IPS-18a (cell line): ENCODE results near the gene GRK3.

Source experiments
- H3K27ac ChIP-seq: one replicate; pipeline ENCODE4 v1.5.1; 2013; ENCODE audit warnings: low read length
- H3K27me3 ChIP-seq: one replicate; pipeline ENCODE4 v1.6.1; 2013; ENCODE audit warnings: mild to moderate bottlenecking, low read length; ENCODE audit not compliant: control insufficient read depth, insufficient read depth
- H3K36me3 ChIP-seq: one replicate; pipeline ENCODE4 v1.6.1; 2013; ENCODE audit warnings: low read depth, low read length; ENCODE audit not compliant: control insufficient read depth
- H3K4me1 ChIP-seq: one replicate; pipeline ENCODE4 v1.6.1; 2013; ENCODE audit warnings: low read depth, low read length; ENCODE audit not compliant: control insufficient read depth
- H3K4me3 ChIP-seq: one replicate; pipeline ENCODE4 v1.5.1; 2013; ENCODE audit warnings: low read length
- H3K9ac ChIP-seq: one replicate; pipeline ENCODE4 v1.6.1; 2013; ENCODE audit warnings: mild to moderate bottlenecking, low read length, moderate library complexity
- H3K9me3 ChIP-seq: one replicate; pipeline ENCODE4 v1.6.1; 2013; ENCODE audit warnings: low read depth, low read length; ENCODE audit not compliant: control insufficient read depth

Gene GRK3

DNA sequence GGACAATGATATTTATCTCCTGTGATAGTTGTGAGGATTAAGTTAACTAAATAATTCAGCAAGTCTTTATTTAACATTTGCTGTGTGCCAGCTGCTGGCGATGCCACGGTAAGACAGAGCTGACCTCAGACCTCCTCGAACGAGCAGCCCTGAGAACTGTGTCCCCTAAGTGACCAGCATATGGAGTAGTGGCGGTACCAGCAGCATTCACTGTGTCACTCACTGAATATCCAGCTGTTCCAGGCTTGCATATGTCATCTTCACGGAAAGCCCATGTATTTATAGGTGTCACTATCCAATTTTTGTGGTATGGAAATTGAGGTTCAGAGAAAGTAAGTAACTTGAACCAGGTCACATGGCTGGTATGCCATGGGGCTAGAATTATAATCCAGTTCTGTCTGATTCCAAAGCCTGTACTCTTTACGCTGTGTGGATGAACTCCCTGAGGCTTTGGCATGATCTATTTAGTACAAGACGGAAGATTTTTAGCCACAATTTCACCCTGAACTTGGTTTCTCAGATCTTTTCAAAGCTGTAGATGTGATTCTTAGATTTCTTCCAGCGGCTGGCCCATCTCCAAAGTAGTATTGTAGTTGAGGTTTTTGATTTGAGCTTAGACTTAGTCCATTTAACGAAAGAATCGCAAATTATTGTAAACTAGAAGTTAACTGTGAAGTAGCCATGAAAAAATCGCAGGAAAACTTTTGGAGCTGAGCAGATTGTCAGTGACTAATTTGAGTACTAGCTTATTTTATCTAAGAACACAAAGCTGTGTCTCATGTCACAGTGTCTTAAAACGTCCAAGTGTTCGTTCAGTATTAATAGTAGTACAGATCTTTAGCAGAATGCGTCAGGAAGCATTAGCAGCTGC lies 128.2 kb downstream of the GRK3 start:
- Histone ChIP-seq H3K9me3 (no peaks in the 10 kb centered on the region), H3K27me3 (no peaks in the 10 kb centered on the region), H3K9ac (no peak overlapping the region), H3K27ac (no peak overlapping the region), H3K36me3 (peaks cover 28% of the 10 kb centered on the region), H3K4me3 (no peak overlapping the region), H3K4me1 (no peaks in the 10 kb centered on the region)

DNA sequence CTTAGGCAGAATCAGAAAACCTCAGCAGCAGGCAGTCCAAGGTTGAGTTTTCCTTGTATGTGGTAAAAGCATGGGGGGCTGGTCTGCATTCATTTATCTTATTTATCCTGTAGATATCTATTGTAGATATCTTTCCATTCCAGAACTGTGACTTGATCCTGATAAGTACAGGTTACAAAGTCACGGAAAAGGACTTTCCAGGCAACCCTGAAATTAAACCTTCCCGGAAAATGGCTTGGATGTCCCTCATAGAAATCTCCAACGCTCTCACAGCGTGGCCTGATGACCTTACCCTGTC lies 128.7 kb downstream of the GRK3 start:
- Histone ChIP-seq H3K27ac (no peak overlapping the region), H3K36me3 (peaks cover 28% of the 10 kb centered on the region), H3K4me1 (no peaks in the 10 kb centered on the region)

DNA sequence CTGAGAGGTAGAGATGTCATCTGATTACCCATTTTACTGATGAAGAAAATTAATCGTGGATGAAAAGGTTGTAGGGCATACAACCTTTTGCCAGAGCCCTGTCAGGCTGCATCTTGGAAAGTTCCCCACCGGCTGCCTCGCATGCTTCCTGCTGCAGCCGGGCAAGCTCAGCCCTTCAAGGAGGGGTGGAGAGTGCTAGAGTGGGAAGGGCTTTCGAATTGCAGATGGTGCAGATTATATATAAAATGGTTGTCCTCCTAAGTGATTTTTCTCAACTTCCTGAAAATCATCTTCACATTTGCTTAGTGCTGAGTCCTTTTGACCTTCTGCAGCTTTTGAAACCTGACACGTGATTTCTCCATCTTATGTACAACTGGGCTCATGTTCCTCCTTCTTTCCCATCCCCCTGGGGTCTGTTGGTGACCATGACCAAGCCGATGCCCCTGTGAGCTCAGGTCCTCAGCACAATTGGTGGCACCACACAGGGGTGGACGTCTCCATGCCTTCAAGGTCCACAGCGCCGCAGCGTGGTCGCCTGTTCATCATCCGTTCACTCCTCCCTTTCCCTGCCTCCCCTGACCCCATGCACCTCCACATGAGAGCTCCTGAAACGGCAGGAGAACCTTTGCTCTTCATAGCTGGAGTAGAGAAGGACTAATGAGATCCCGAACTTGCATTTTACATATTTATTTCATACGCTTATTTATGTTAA lies 129.9 kb downstream of the GRK3 start:
- H3K27ac ChIP-seq: no peak overlapping the region
- no peaks in the 10 kb centered on the region for H3K27me3 ChIP-seq
- no peak overlapping the region for H3K4me3 ChIP-seq
- H3K36me3 ChIP-seq: peaks cover 28% of the 10 kb centered on the region
- H3K4me1 ChIP-seq: no peaks in the 10 kb centered on the region
- no peaks in the 10 kb centered on the region for H3K9me3 ChIP-seq
- no peak overlapping the region for H3K9ac ChIP-seq

More for the DNA sequence above, 128.7 kb downstream of the GRK3 start:
- Histone ChIP-seq H3K9ac (no peak overlapping the region), H3K9me3 (no peaks in the 10 kb centered on the region), H3K27me3 (no peaks in the 10 kb centered on the region), H3K4me3 (no peak overlapping the region)

DNA sequence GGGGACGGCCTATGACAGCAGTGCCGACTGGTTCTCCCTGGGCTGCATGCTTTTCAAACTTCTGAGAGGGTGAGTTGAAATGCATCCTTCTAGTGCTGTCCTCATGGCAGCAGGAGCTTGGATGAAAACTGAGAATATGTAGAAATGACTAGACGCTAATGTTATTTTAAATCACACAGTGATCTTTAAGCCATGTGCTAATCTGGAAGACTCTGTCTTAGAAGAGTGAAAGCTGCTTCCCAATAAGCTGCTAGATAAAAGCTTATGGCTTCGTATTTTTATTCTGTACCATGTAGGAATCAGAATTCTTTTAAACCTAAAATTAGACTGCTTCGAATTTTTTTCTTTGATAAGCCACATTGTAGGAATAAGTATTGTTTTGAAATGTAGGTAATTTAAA lies 130.7 kb downstream of the GRK3 start:
- no peaks in the 10 kb centered on the region for H3K9me3 ChIP-seq
- no peak overlapping the region for H3K27ac ChIP-seq
- no peak overlapping the region for H3K4me3 ChIP-seq
- H3K9ac ChIP-seq: no peak overlapping the region
- peaks cover 26% of the 10 kb centered on the region for H3K36me3 ChIP-seq
- H3K4me1 ChIP-seq: no peaks in the 10 kb centered on the region
- no peaks in the 10 kb centered on the region for H3K27me3 ChIP-seq

DNA sequence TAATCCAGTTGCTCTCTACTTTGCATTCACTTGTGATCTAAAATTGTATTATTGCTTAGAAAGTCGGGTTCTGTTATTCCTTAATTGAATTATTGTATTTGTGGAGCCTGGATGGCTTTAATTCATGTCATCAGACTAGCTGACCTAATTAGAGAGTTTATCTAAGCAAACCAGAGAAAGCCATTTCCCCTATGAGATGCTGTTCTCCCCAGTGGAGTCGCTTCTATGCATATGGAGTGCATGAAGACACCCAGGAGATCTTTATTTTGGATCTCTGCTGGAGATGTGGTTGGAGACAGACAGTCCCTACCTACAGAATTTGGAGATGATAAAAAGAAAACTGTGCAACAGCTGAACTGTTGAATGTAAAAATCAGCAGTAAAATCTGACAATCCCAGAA lies 132.3 kb downstream of the GRK3 start:
- Histone ChIP-seq H3K4me3 (no peak overlapping the region), H3K36me3 (peaks cover 19% of the 10 kb centered on the region), H3K9ac (no peak overlapping the region), H3K4me1 (no peaks in the 10 kb centered on the region), H3K9me3 (no peaks in the 10 kb centered on the region), H3K27me3 (no peaks in the 10 kb centered on the region), H3K27ac (no peak overlapping the region)

DNA sequence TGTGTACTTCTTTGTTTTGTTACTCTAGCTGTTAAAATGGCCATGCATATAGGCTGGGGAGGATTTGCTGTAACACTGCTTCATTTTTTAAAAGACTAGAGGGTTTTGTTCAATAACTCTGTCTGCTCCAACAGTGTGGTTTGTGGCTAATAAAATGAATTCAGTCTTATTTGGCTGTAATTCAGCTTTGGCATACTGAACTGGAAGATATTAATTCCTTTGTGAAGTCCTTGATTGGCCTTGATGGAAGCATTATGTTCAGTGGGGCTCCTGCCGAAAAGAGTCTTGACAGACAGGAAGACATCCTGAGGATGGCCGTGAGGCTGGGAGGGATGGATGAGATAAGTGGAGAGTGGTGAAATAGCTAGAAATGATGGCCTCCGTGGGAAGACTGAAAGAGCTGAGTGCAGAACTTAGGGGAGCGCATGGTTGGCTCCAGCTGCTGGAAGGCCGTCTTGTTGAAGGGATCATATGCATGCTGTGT lies 132.7 kb downstream of the GRK3 start:
- Histone ChIP-seq H3K4me1 (no peaks in the 10 kb centered on the region), H3K9ac (no peak overlapping the region), H3K4me3 (no peak overlapping the region), H3K9me3 (no peaks in the 10 kb centered on the region), H3K27me3 (no peaks in the 10 kb centered on the region), H3K36me3 (peaks cover 16% of the 10 kb centered on the region), H3K27ac (no peak overlapping the region)

DNA sequence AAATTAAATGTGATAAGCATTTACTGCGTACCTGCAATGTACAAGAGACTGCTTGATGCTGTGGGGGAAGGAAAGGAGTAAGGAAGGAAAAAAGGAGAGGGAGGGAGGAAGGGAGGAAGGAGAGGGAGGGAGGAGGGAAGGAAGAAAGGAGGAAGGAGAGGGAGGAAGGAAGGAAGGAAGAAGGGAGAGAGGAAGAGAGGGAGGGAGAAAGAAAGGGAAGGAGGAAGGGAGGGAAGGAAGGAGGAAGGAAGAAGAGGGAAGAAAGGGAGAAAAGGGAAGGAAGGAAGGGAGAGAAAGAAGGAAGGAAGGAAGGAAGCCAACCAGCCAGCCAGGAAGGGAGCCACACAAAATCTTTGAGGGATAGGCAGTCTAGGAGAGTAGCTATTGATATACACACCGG lies 133.5 kb downstream of the GRK3 start:
- Histone ChIP-seq H3K36me3 (peaks cover 11% of the 10 kb centered on the region), H3K27me3 (no peaks in the 10 kb centered on the region), H3K4me3 (no peak overlapping the region), H3K9me3 (no peaks in the 10 kb centered on the region), H3K4me1 (no peaks in the 10 kb centered on the region), H3K27ac (no peak overlapping the region), H3K9ac (no peak overlapping the region)

DNA sequence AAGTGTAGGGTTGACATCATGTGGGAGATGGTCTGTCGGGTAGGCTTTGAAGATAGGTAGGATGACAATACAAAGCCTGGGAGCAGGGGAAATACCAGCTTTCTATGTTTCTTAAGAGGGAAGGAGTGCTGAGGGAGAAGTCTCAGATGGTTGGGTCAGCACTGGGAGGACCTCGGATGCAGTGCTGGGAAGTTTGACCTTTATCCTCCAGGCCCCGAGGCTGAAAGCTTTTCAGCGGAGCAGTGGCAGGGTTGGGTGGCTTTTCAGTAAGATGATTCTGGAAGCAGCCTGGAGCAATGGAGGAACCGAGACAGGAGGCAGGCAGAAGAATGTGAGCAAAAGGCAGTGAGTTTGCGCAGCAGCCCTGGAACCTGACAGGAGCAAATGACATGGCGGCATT lies 134.0 kb downstream of the GRK3 start:
- Histone ChIP-seq H3K4me1 (no peaks in the 10 kb centered on the region), H3K4me3 (no peak overlapping the region), H3K27me3 (no peaks in the 10 kb centered on the region), H3K9ac (no peak overlapping the region), H3K36me3 (peaks cover 11% of the 10 kb centered on the region), H3K9me3 (no peaks in the 10 kb centered on the region), H3K27ac (no peak overlapping the region)

DNA sequence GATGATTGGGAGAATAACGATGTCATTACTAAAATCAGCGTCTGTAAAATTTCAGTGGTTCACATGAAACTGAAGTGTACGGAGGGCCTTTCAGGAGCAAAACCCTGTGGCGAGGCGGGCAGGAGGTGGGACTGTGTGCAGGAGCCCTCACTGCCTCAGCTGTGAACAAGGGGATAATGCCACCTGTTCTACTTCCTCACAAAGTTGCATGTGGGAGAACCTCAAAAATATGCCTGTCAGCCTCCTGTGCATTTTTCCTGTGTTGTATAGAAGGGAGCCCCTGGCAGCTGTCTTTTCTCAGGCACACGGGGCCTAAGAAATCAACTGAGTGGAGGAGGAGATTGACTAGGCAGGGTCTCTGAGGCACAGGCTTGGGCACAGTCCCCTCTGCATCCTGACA lies 134.5 kb downstream of the GRK3 start:
- H3K27me3 ChIP-seq: no peaks in the 10 kb centered on the region
- no peak overlapping the region for H3K9ac ChIP-seq
- H3K4me3 ChIP-seq: no peak overlapping the region
- no peaks in the 10 kb centered on the region for H3K9me3 ChIP-seq
- peaks cover 11% of the 10 kb centered on the region for H3K36me3 ChIP-seq
- H3K4me1 ChIP-seq: no peaks in the 10 kb centered on the region
- no peak overlapping the region for H3K27ac ChIP-seq

DNA sequence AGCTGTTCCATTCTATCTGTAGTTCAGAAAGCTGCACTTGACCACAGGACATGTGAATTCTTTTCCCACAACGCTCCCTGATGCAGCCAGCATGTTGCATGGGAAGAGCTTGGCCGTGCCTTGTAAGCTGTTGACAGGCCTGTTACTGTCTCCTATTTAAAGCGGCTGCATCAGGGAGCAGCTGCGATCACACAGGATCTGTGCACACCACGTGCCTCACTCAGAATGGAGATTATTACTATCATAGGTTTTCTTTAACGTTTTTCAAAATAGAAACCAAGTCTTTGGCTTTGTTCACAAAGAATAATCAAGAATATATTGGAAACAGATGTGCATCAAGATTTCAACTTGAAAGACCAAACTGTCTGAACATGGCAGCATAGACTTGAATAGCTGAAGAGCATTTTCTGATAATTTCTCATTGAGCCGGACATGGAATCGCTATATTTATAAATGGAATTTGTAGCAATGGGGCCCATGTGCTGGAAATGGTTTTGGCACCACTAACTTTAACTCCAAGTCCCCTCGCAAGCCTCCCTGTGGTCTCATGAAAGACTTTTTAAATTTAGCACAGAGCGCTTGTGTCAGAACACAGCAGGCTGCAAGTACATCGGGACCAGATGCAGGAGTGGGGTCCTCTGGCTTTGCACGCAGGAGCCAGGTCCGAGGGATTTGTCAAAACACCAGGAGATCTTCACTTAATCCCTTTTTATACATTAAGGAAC lies 136.7 kb downstream of the GRK3 start:
- Histone ChIP-seq H3K9ac (no peak overlapping the region), H3K4me1 (no peaks in the 10 kb centered on the region), H3K27me3 (no peaks in the 10 kb centered on the region), H3K27ac (no peak overlapping the region), H3K4me3 (no peak overlapping the region), H3K36me3 (peaks cover 4% of the 10 kb centered on the region), H3K9me3 (no peaks in the 10 kb centered on the region)

DNA sequence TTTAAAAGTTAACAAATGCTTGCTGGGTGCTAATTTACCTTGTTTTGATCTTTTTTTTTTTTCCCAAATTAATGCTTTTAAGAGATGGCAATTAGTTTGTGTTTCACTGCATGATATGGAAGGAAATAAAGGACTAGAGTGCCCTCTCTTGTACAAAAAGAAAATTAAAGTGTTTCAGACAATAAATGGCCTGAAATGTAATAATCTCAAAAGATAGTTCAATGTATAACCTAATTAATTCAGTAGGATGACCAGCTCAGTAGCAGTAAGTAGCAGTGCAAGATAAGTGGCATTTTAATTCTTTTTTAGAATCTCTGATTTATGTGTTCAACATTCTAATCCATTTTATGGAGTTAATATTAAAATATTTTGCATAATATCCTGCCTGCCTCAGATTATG lies 137.6 kb downstream of the GRK3 start:
- Histone ChIP-seq H3K4me3 (no peak overlapping the region), H3K36me3 (peaks cover 4% of the 10 kb centered on the region), H3K27ac (no peak overlapping the region), H3K27me3 (no peaks in the 10 kb centered on the region), H3K4me1 (no peaks in the 10 kb centered on the region), H3K9me3 (no peaks in the 10 kb centered on the region), H3K9ac (no peak overlapping the region)
